OCI-LY1 (cell line): ENCODE measurements around the gene ABCD3.

Source experiments
- CTCF ChIP-seq: fragments of 200-600 bp; sonication (generic), shearing (Covaris generic); IDR thresholded peaks from 2 replicates; pipeline ENCODE4 v1.5.1; 2017; ENCODE audit warnings: mild to moderate bottlenecking, antibody characterized with exemption, low read length, moderate library complexity, mixed read lengths
- EZH2 ChIP-seq: fragments of 200-600 bp; sonication (generic), shearing (Covaris generic); IDR thresholded peaks from 2 replicates; pipeline ENCODE4 v1.8.0; 2017; ENCODE audit warnings: borderline replicate concordance, mixed run types, mild to moderate bottlenecking, antibody characterized with exemption, low read length, moderate library complexity, mixed read lengths

- TF ChIP-seq CTCF (no peak), EZH2 (no peak)
Measured at GRCh38 chr1:94434365-94435045, 16.3 kb downstream of the ABCD3 start.
